Adrenal gland (tissue), 12 donors: Measurements from ENCODE around the gene KIAA0586. TPM values are rescaled to one million over a fixed set of nuclear protein-coding genes. Genes with fewer than 3 reads are reported as not detected.

ENCODE experiments used
- DNase-seq, 7 donors: peaks; one replicate each; pipeline ENCODE4 v3.0.0-alpha.2; 2019 to 2020
- H3K27ac ChIP-seq, 5 donors: fragments of 200-600 bp; sonication (generic) in 4 of 5; 1 replicate in 3 of 5; 2 replicates in 2 of 5; pipeline versions ENCODE4 v1.5.1 to v1.8.0; 2016 to 2020; ENCODE audit warnings: mild to moderate bottlenecking in 1 of 5
- H3K27me3 ChIP-seq: fragments of 200-600 bp; 2 replicates; pipeline ENCODE4 v1.8.0; 2021
- H3K36me3 ChIP-seq, 2 donors: fragments of 200-600 bp; replicated peaks in 1 of 2; 1 replicate in 1 of 2; 2 replicates in 1 of 2; pipeline versions ENCODE4 v1.5.1 to v1.8.0; 2018 to 2022
- H3K4me1 ChIP-seq, 2 donors: fragments of 200-600 bp; replicated peaks in 1 of 2; 1 replicate in 1 of 2; 2 replicates in 1 of 2; pipeline versions ENCODE4 v1.5.1 to v1.8.0; 2018 to 2021
- H3K4me3 ChIP-seq, 4 donors: fragments of 200-600 bp; sonication (generic) in 3 of 4; one replicate each; pipeline ENCODE4 v1.5.1; 2016 to 2018
- H3K9me3 ChIP-seq, 3 donors: fragments of 200-600 bp; sonication (generic) in 1 of 3; replicated peaks in 1 of 3; 1 replicate in 2 of 3; 2 replicates in 1 of 3; pipeline versions ENCODE4 v1.5.1 to v1.8.0; 2016 to 2021
- CTCF ChIP-seq, 6 experiments: fragments of 450-650 bp in 4 of 6; fragments of 200-600 bp in 2 of 6; sonication (generic) in 1 of 6; IDR thresholded peaks; 1 replicate in 5 of 6; 2 replicates in 1 of 6; pipeline versions ENCODE4 v1.5.1 to v1.8.0; 2016 to 2021; ENCODE audit warnings: antibody characterized with exemption in 6 of 6, mild to moderate bottlenecking in 2 of 6, moderate library complexity in 1 of 6
- POLR2A ChIP-seq, 2 donors: fragments of 450-650 bp; IDR thresholded peaks; one replicate each; pipeline ENCODE4 v1.6.1; 2017; ENCODE audit warnings: antibody characterized with exemption in 2 of 2, mild to moderate bottlenecking in 2 of 2, moderate library complexity in 1 of 2
- WGBS, 4 donors: extraction: QIAGEN DNeasy Blood & Tissue Kit in 2 of 4; methylation state at CpG; one replicate each; pipeline versions ENCODE4 v1.1.5 to v1.1.7; 2013 to 2017; 5-methylcytosine and 5-hydroxymethylcytosine counted together
- intact Hi-C, 2 donors: fragments of 100-400 bp; cut with DNase I; formaldehyde crosslinking; loops; one replicate each; pipeline versions ENCODE4 v1.14.1 to v1.15.0; 2022 to 2023
- polyA plus RNA-seq, 3 donors: library from polyadenylated mRNA; stranded (reverse); fragments of 200-250 nt in 2 of 3; fragments of 350-450 nt in 1 of 3; fragmentation: Illumina TruSeq in 1 of 3; extraction: RNeasy Lipid Tissue Mini Kit (QIAGEN cat#74804) in 1 of 3; gene quantifications; one replicate each; pipeline ENCODE4 v1.2.3, GENCODE V29; 2013 to 2014
- total RNA-seq, 9 donors: library from RNA; depleted of rRNA in 4 of 9; stranded (reverse); fragments of >200 nt in 4 of 9; fragments of 120-200 nt in 1 of 9; fragmentation: NEBNext Ultra II Directional in 1 of 9; extraction: Animal tissue kit (Norgen Biotek cat#: 25700) in 1 of 9; gene quantifications; one replicate each; pipeline versions ENCODE4 v1.1.0 to v1.2.4, GENCODE V29; 2013 to 2023
- donor health status: healthy with polysubstance abuse.
- donor health status: Bipolar disorder and iron deficiency.
- donor health status: DM: yes; HTN: yes; CAD: no.
- donor health status: DM: no; HTN: no; CAD: no.
- donor health status: DM: no; HTN: no; CAD: no.
- donor health status: DM: yes; HTN: yes; CAD: no.

Gene KIAA0586
- total and polyA plus RNA-seq, 12 donors: 9.1 to 28.7 (median 15.9) TPM

DNA sequence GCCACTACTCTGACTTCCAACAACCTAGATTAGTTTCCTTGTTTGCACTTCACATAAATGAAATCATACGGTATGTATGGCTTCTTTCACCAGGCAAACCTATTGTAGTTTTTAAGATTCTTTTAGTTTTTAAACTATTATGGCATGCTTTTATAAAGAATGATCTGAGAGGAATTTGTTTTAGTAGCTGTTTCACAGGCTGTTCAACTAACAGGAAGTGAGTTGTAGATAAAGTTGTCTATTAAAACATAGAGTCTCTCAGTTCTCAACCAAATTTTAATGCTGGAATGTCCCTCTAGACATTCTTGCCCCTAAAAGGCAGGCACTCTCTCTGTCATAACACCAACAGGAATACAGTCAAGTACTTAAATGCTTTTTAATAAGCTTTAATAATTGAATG is 107.5 kb downstream of the KIAA0586 start:
- Histone ChIP-seq H3K36me3 (no peaks in the 10 kb centered on the region), H3K4me1 (peaks cover 9 to 33% of the 10 kb centered on the region in 2 donors), H3K4me3 (no peak overlapping the region), H3K27ac (peak overlapping the region in 3 of 5 donors; percentile 4 to 82 (median 43)), H3K9me3 (no peaks in the 10 kb centered on the region), H3K27me3 (no peaks in the 10 kb centered on the region)
- no peak for DNase-seq
- 48 to 57% (median 52%) methylated on average over 1 of the region's 1 CpG for WGBS, 4 donors
- intact Hi-C loops: no loop called here
- TF ChIP-seq POLR2A (IDR thresholded peaks at IDR 0.05) (no peak), CTCF (IDR thresholded peaks at IDR 0.05) (no peak)

- TF ChIP-seq POLR2A (IDR thresholded peaks at IDR 0.05): no peak
- no peak for TF ChIP-seq CTCF (IDR thresholded peaks at IDR 0.05)
- H3K36me3 ChIP-seq: no peaks in the 10 kb centered on the region
- no peaks in the 10 kb centered on the region for H3K27me3 ChIP-seq
- no peaks in the 10 kb centered on the region for H3K9me3 ChIP-seq
- intact Hi-C loops: no loop called here
- H3K4me1 ChIP-seq: peaks cover 9 to 33% of the 10 kb centered on the region in 2 donors
- no peak for DNase-seq
- no peak overlapping the region for H3K27ac ChIP-seq
- 76 to 81% (median 76%) methylated on average over 3 of the region's 3 CpGs for WGBS, 4 donors
- no peak overlapping the region for H3K4me3 ChIP-seq
These were observed 109.5 kb downstream of the KIAA0586 start for GRCh38 chr14:58537004-58537403.

GRCh38 chr14:58540749-58541632 is 113.5 kb downstream of the KIAA0586 start:
- Histone ChIP-seq H3K4me1 (no peaks in the 10 kb centered on the region), H3K4me3 (no peak overlapping the region), H3K36me3 (no peaks in the 10 kb centered on the region), H3K9me3 (no peaks in the 10 kb centered on the region), H3K27me3 (no peaks in the 10 kb centered on the region), H3K27ac (no peak overlapping the region)
- intact Hi-C loops: no loop called here
- no peak for DNase-seq
- TF ChIP-seq CTCF (IDR thresholded peaks at IDR 0.05) (no peak), POLR2A (IDR thresholded peaks at IDR 0.05) (no peak)
- WGBS, 4 donors: 63 to 75% (median 69%) methylated on average over 1 of the region's 1 CpG

DNA sequence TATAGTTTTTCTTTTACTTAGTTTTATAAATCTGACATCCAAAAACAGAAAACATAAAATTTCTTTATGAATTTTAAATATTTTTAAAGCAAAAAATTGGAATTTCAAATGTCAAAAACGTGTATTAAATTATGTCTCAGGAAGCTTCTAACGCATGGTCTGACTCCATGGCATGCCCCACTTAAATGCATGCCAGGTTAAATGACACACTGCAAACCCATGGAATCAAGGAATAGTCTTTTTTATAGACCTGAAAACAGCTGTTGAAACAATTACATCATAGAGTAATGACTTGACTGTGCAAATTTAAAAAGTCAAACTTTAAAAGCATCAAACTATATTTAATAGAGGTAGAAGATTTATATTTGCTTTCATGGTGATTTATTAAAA is 114.1 kb downstream of the KIAA0586 start:
- whole genome bisulfite sequencing, 4 donors: 75 to 85% (median 84%) methylated on average over 2 of the region's 2 CpGs
- no peak for DNase-seq
- no peaks in the 10 kb centered on the region for H3K4me1 ChIP-seq
- H3K4me3 ChIP-seq: no peak overlapping the region
- TF ChIP-seq POLR2A (IDR thresholded peaks at IDR 0.05) (no peak), CTCF (IDR thresholded peaks at IDR 0.05) (no peak)
- H3K27me3 ChIP-seq: no peaks in the 10 kb centered on the region
- H3K9me3 ChIP-seq: no peaks in the 10 kb centered on the region
- no peaks in the 10 kb centered on the region for H3K36me3 ChIP-seq
- intact Hi-C loops: no loop called here
- H3K27ac ChIP-seq: no peak overlapping the region
